Astrocyte (in vitro differentiated cells and primary cell): ENCODE data around the gene CLTC. TPM values are rescaled to one million over a fixed set of nuclear protein-coding genes. Genes with fewer than 3 reads are reported as not detected.

Experiments
- DNase-seq: peaks from one replicate; pipeline ENCODE4 v3.0.0-alpha.2; 2010; ENCODE audit warnings: low read depth
- FAIRE-seq: peaks from 2 replicates; lab custom pipeline; 2011; peaks lifted over from hg19 to GRCh38; lab: Jason Lieb, UNC
- H2AFZ ChIP-seq: 2 replicates; pipeline ENCODE4 v1.6.0; 2012; ENCODE audit warnings: low read depth, low read length, inconsistent platforms
- H3K27ac ChIP-seq: 2 replicates; pipeline ENCODE4 v1.5.1; 2011; ENCODE audit warnings: low read depth, low read length, inconsistent platforms
- H3K27me3 ChIP-seq: 2 replicates; pipeline ENCODE4 v1.6.0; 2011; ENCODE audit warnings: low read length, inconsistent platforms; ENCODE audit not compliant: insufficient read depth
- H3K36me3 ChIP-seq: 2 replicates; pipeline ENCODE4 v1.5.1; 2011; ENCODE audit warnings: low read length, inconsistent platforms; ENCODE audit not compliant: insufficient read depth
- H3K4me1 ChIP-seq: 2 replicates; pipeline ENCODE4 v1.5.1; 2011; ENCODE audit warnings: low read length, inconsistent platforms; ENCODE audit not compliant: insufficient read depth
- H3K4me2 ChIP-seq: 2 replicates; pipeline ENCODE4 v1.6.0; 2012; ENCODE audit warnings: low read length, inconsistent platforms
- H3K4me3 ChIP-seq: 2 replicates; pipeline ENCODE4 v1.5.1; 2011; ENCODE audit warnings: low read depth, mild to moderate bottlenecking, low read length, inconsistent platforms; ENCODE audit not compliant: insufficient read depth
- H3K79me2 ChIP-seq: 2 replicates; pipeline ENCODE4 v1.6.0; 2012; ENCODE audit warnings: mild to moderate bottlenecking, low read length, inconsistent platforms; ENCODE audit not compliant: insufficient read depth
- H3K9ac ChIP-seq: 2 replicates; pipeline ENCODE4 v1.6.0; 2012; ENCODE audit warnings: mild to moderate bottlenecking, low read length, inconsistent platforms
- H3K9me3 ChIP-seq: 2 replicates; pipeline ENCODE4 v1.5.1; 2012; ENCODE audit warnings: low read depth, mild to moderate bottlenecking, low read length, inconsistent platforms; ENCODE audit not compliant: insufficient read depth
- H4K20me1 ChIP-seq: 2 replicates; pipeline ENCODE4 v1.6.0; 2012; ENCODE audit warnings: low read length, inconsistent platforms; ENCODE audit not compliant: insufficient read depth
- H3K27ac Mint-ChIP-seq: one replicate; pipeline ENCODE4 v1.8.0; 2021; ENCODE audit warnings: mild to moderate bottlenecking, mixed read lengths; ENCODE audit not compliant: unreplicated experiment
- H3K27me3 Mint-ChIP-seq: one replicate; pipeline ENCODE4 v1.8.0; 2021; ENCODE audit warnings: low read depth, mixed read lengths; ENCODE audit not compliant: unreplicated experiment
- H3K36me3 Mint-ChIP-seq: one replicate; pipeline ENCODE4 v1.8.0; 2021; ENCODE audit warnings: low read depth, mixed read lengths; ENCODE audit not compliant: unreplicated experiment
- H3K4me1 Mint-ChIP-seq: one replicate; pipeline ENCODE4 v1.8.0; 2021; ENCODE audit warnings: low read depth, mixed read lengths; ENCODE audit not compliant: unreplicated experiment
- H3K4me3 Mint-ChIP-seq: one replicate; pipeline ENCODE4 v1.8.0; 2021; ENCODE audit warnings: mild to moderate bottlenecking, moderate library complexity, mixed read lengths; ENCODE audit not compliant: unreplicated experiment
- H3K9me3 Mint-ChIP-seq: one replicate; pipeline ENCODE4 v1.8.0; 2021; ENCODE audit warnings: mild to moderate bottlenecking, mixed read lengths; ENCODE audit not compliant: unreplicated experiment
- CTCF ChIP-seq: IDR thresholded peaks from 2 replicates; pipeline ENCODE4 v1.5.1; 2011; ENCODE audit warnings: low read depth, mild to moderate bottlenecking, inconsistent platforms, low read length, moderate library complexity; ENCODE audit not compliant: insufficient read depth
- EZH2 ChIP-seq: IDR thresholded peaks from 2 replicates; pipeline ENCODE4 v1.6.1; 2012; ENCODE audit warnings: mild to moderate bottlenecking, low read length, inconsistent platforms; ENCODE audit not compliant: insufficient read depth
- total RNA-seq: library from RNA; stranded (reverse); gene quantifications from 2 replicates; pipeline ENCODE4 v1.2.1, GENCODE V29; 2021

CLTC gene
- total RNA-seq, 1 donor from 2014 or later = 391 TPM

- FAIRE-seq (no peak), DNase-seq (no peak)
- Histone ChIP-seq H3K79me2 (peaks cover 100% of the 10 kb centered on the region), H4K20me1 (peaks cover 95% of the 10 kb centered on the region), H3K9me3 (no peaks in the 10 kb centered on the region), H3K9ac (no peak overlapping the region), H3K27me3 (no peaks in the 10 kb centered on the region), H3K4me2 (no peak overlapping the region), H3K4me3 (no peak overlapping the region), H3K36me3 (peaks cover 60% of the 10 kb centered on the region), H2AFZ (no peak overlapping the region), H3K27ac (no peak overlapping the region), H3K4me1 (no peaks in the 10 kb centered on the region)
- Mint-ChIP-seq H3K4me1 (peaks cover 9% of the 10 kb centered on the region), H3K36me3 (peaks cover 9% of the 10 kb centered on the region), H3K4me3 (no peak overlapping the region), H3K9me3 (no peaks in the 10 kb centered on the region), H3K27ac (no peak overlapping the region), H3K27me3 (no peaks in the 10 kb centered on the region)
- no peak for TF ChIP-seq CTCF
- TF ChIP-seq EZH2 = no peak
These were observed 79.5 kb downstream of the CLTC start for GRCh38 chr17:59699218-59699617.

- TF ChIP-seq CTCF (no peak), EZH2 (no peak)
- Histone ChIP-seq H2AFZ (no peak overlapping the region), H3K4me2 (no peak overlapping the region), H3K9me3 (no peaks in the 10 kb centered on the region), H4K20me1 (peaks cover 95% of the 10 kb centered on the region), H3K27me3 (no peaks in the 10 kb centered on the region), H3K27ac (no peak overlapping the region), H3K9ac (no peak overlapping the region), H3K4me1 (no peaks in the 10 kb centered on the region), H3K4me3 (no peak overlapping the region), H3K36me3 (peaks cover 55% of the 10 kb centered on the region), H3K79me2 (peaks cover 100% of the 10 kb centered on the region)
- peaks cover 13% of the 10 kb centered on the region for H3K4me1 Mint-ChIP-seq
- no peak for DNase-seq
- FAIRE-seq = no peak
- no peaks in the 10 kb centered on the region for H3K27me3 Mint-ChIP-seq
- H3K9me3 Mint-ChIP-seq = no peaks in the 10 kb centered on the region
- peaks cover 11% of the 10 kb centered on the region for H3K36me3 Mint-ChIP-seq
- H3K27ac Mint-ChIP-seq = no peak overlapping the region
- H3K4me3 Mint-ChIP-seq = no peak overlapping the region
These were observed 80.1 kb downstream of the CLTC start for GRCh38 chr17:59699786-59700185.

GRCh38 chr17:59702304-59702703 is 82.6 kb downstream of the CLTC start:
- H2AFZ ChIP-seq = no peak overlapping the region
- no peak overlapping the region for H3K4me3 ChIP-seq
- no peak overlapping the region for H3K4me2 ChIP-seq
- peaks cover 31% of the 10 kb centered on the region for H3K36me3 ChIP-seq
- Mint-ChIP-seq H3K27ac (no peak overlapping the region), H3K9me3 (no peaks in the 10 kb centered on the region), H3K4me3 (no peak overlapping the region), H3K36me3 (peaks cover 5% of the 10 kb centered on the region), H3K27me3 (no peaks in the 10 kb centered on the region), H3K4me1 (peaks cover 15% of the 10 kb centered on the region)
- H3K4me1 ChIP-seq = no peaks in the 10 kb centered on the region
- TF ChIP-seq EZH2 (no peak), CTCF (no peak)
- no peak for DNase-seq
- no peak overlapping the region for H3K9ac ChIP-seq
- H3K27me3 ChIP-seq = no peaks in the 10 kb centered on the region
- H3K9me3 ChIP-seq = no peaks in the 10 kb centered on the region
- peaks cover 100% of the 10 kb centered on the region for H3K79me2 ChIP-seq
- no peak overlapping the region for H3K27ac ChIP-seq
- peaks cover 85% of the 10 kb centered on the region for H4K20me1 ChIP-seq
- no peak for FAIRE-seq
